HFF-Myc (cell line): ENCODE data around the gene ISLR.

Source experiments
- DNase-seq: peaks from one replicate; pipeline ENCODE4 v3.0.0-alpha.2; 2011; ENCODE audit warnings: low read depth; ENCODE audit errors: extremely low read depth
- H3K4me3 ChIP-seq: replicated peaks from 2 replicates; pipeline ENCODE4 v1.5.1; 2011; ENCODE audit warnings: low read depth, mild to moderate bottlenecking, control low read depth, low read length
- CTCF ChIP-seq: IDR thresholded peaks from 2 replicates; pipeline ENCODE4 v1.5.1; 2012; ENCODE audit warnings: mild to moderate bottlenecking, low read depth, low read length, control low read depth; ENCODE audit errors: missing control alignments

Gene ISLR

GRCh38 chr15:74213858-74214284, 40.4 kb downstream of the ISLR start:
- TF ChIP-seq CTCF, result no peak
- no peak for DNase-seq
- no peak overlapping the region for H3K4me3 ChIP-seq

- no peak for TF ChIP-seq CTCF
- no peak for DNase-seq
- no peak overlapping the region for H3K4me3 ChIP-seq
Measured at GRCh38 chr15:74214324-74215021, 41.0 kb downstream of the ISLR start.

- H3K4me3 ChIP-seq, result no peak overlapping the region
- TF ChIP-seq CTCF, result no peak
- DNase-seq, result no peak
Measured at GRCh38 chr15:74215958-74216357, 42.4 kb downstream of the ISLR start.

GRCh38 chr15:74216949-74217348, 43.4 kb downstream of the ISLR start:
- no peak overlapping the region for H3K4me3 ChIP-seq
- DNase-seq, result no peak
- TF ChIP-seq CTCF, result no peak

- DNase-seq, result no peak
- TF ChIP-seq CTCF, result no peak
- H3K4me3 ChIP-seq, result no peak overlapping the region
Measured at GRCh38 chr15:74217907-74218885, 44.7 kb downstream of the ISLR start.

GRCh38 chr15:74220475-74221248, 47.2 kb downstream of the ISLR start:
- TF ChIP-seq CTCF, result no peak
- no peak overlapping the region for H3K4me3 ChIP-seq
- DNase-seq, result no peak
